ENCODE results near the gene PPTC7.
"Not testable (repeated sequence)": the region's sequence is repeated elsewhere in the genome, so short reads cannot be mapped to it uniquely, and the experiment has no call there.

PPTC7 gene

DNA sequence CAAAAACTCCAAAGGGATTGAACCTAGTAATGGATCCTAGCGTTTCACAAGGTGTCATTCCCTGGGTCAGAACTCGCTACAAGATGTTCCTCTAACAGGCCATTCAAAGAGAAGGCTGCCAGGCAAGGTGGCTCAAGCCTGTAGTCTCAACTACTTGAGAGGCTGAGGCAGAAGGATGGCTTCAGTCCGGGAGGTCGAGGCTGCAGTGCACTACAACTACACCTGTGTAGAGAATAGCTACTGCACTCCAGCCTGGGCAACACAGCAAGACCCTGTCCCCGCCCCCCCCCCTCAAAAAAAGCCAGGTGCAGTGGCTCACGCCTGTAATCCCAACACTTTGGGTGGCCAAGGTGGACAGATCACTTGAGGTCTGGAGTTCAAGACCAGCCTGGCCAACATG is 14.4 kb downstream of the PPTC7 start:
- CTCF ChIA-PET = no interaction called here
- TF ChIP-seq HDGF (IDR thresholded peaks at IDR 0.05; ENCODE audit: borderline replicate concordance) = no peak
- TF ChIP-seq FOXK2 (IDR thresholded peaks at IDR 0.05) = no peak
- TF ChIP-seq L3MBTL2 (conservative IDR thresholded peaks at IDR 0.05) = no peak
- no peak for TF ChIP-seq FOXM1 (IDR thresholded peaks at IDR 0.05; ENCODE audit: borderline replicate concordance)
- no peak for TF ChIP-seq SP1 (IDR thresholded peaks at IDR 0.05)
- TF ChIP-seq BHLHE40 (IDR thresholded peaks at IDR 0.05; ENCODE audit: borderline replicate concordance) = no peak
- no peak for TF ChIP-seq LEF1 (IDR thresholded peaks at IDR 0.05; ENCODE audit: borderline replicate concordance)
- TF ChIP-seq FOXA1 (IDR thresholded peaks at IDR 0.05) = no peak
- TF ChIP-seq TARDBP (IDR thresholded peaks at IDR 0.05) = no peak
- no peak for TF ChIP-seq ARNT (IDR thresholded peaks at IDR 0.05)
- no peak for TF ChIP-seq ELF4 (IDR thresholded peaks at IDR 0.05)
- TF ChIP-seq NFRKB (IDR thresholded peaks at IDR 0.05) = no peak
- no peak for TF ChIP-seq ZNF384 (IDR thresholded peaks at IDR 0.05)
- TF ChIP-seq, protein P1, sequence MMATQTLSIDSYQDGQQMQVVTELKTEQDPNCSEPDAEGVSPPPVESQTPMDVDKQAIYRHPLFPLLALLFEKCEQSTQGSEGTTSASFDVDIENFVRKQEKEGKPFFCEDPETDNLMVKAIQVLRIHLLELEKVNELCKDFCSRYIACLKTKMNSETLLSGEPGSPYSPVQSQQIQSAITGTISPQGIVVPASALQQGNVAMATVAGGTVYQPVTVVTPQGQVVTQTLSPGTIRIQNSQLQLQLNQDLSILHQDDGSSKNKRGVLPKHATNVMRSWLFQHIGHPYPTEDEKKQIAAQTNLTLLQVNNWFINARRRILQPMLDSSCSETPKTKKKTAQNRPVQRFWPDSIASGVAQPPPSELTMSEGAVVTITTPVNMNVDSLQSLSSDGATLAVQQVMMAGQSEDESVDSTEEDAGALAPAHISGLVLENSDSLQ (IDR thresholded peaks at IDR 0.05) = no peak
- no peak for TF ChIP-seq CTBP1 (IDR thresholded peaks at IDR 0.05; ENCODE audit: borderline replicate concordance)
- no peak for TF ChIP-seq SUZ12 (IDR thresholded peaks at IDR 0.05)
- no peak for DNase-seq (ENCODE audit: extremely low spot score)
- POLR2A ChIA-PET = no interaction called here

GRCh38 chr12:110566993-110567392 is 16.1 kb downstream of the PPTC7 start:
- CTCF ChIA-PET = interaction anchor here (0.5 to 1.1 kb wide), 2 partner anchors 17 to 33 kb away, joined by 3 to 5 read pairs; no protein-coding TSS in a partner anchor
- POLR2A ChIA-PET = no interaction called here
- TF ChIP-seq LEF1 (IDR thresholded peaks at IDR 0.05; ENCODE audit: borderline replicate concordance) = no peak
- no peak for TF ChIP-seq FOXK2 (IDR thresholded peaks at IDR 0.05)
- no peak for TF ChIP-seq NFRKB (IDR thresholded peaks at IDR 0.05)
- TF ChIP-seq TARDBP (IDR thresholded peaks at IDR 0.05) = no peak
- no peak for TF ChIP-seq FOXA1 (IDR thresholded peaks at IDR 0.05)
- TF ChIP-seq ELF4 (IDR thresholded peaks at IDR 0.05) = no peak
- TF ChIP-seq, protein P1 (IDR thresholded peaks at IDR 0.05) = no peak
- TF ChIP-seq L3MBTL2 (conservative IDR thresholded peaks at IDR 0.05) = no peak
- no peak for TF ChIP-seq SP1 (IDR thresholded peaks at IDR 0.05)
- no peak for TF ChIP-seq SUZ12 (IDR thresholded peaks at IDR 0.05)
- no peak for TF ChIP-seq HDGF (IDR thresholded peaks at IDR 0.05; ENCODE audit: borderline replicate concordance)
- TF ChIP-seq ARNT (IDR thresholded peaks at IDR 0.05) = no peak
- no peak for TF ChIP-seq ZNF384 (IDR thresholded peaks at IDR 0.05)
- TF ChIP-seq FOXM1 (IDR thresholded peaks at IDR 0.05; ENCODE audit: borderline replicate concordance) = no peak

GRCh38 chr12:110565894-110566871 is 16.9 kb downstream of the PPTC7 start:
- ChIA-PET POLR2A (no interaction called here), CTCF (interaction anchor here (1.1 kb wide), 1 partner anchor 34 kb away, joined by 5 read pairs; no protein-coding TSS in a partner anchor)
- DNase-seq (ENCODE audit: extremely low spot score) = no peak
- TF ChIP-seq FOXA1 (IDR thresholded peaks at IDR 0.05) (no peak), SP1 (IDR thresholded peaks at IDR 0.05) (no peak), ZNF384 (IDR thresholded peaks at IDR 0.05) (no peak), ELF4 (IDR thresholded peaks at IDR 0.05) (no peak)

More at GRCh38 chr12:110566993-110567392, 16.1 kb downstream of the PPTC7 start:
- no peak for DNase-seq (ENCODE audit: extremely low spot score)

- ChIA-PET POLR2A (no interaction called here), CTCF (no interaction called here)
- no peak for DNase-seq (ENCODE audit: extremely low spot score)
- TF ChIP-seq HDGF (IDR thresholded peaks at IDR 0.05; ENCODE audit: borderline replicate concordance) = no peak
- no peak for TF ChIP-seq ZNF384 (IDR thresholded peaks at IDR 0.05)
- TF ChIP-seq L3MBTL2 (conservative IDR thresholded peaks at IDR 0.05) = no peak
Measured at GRCh38 chr12:110564471-110564991, 18.6 kb downstream of the PPTC7 start.

DNA sequence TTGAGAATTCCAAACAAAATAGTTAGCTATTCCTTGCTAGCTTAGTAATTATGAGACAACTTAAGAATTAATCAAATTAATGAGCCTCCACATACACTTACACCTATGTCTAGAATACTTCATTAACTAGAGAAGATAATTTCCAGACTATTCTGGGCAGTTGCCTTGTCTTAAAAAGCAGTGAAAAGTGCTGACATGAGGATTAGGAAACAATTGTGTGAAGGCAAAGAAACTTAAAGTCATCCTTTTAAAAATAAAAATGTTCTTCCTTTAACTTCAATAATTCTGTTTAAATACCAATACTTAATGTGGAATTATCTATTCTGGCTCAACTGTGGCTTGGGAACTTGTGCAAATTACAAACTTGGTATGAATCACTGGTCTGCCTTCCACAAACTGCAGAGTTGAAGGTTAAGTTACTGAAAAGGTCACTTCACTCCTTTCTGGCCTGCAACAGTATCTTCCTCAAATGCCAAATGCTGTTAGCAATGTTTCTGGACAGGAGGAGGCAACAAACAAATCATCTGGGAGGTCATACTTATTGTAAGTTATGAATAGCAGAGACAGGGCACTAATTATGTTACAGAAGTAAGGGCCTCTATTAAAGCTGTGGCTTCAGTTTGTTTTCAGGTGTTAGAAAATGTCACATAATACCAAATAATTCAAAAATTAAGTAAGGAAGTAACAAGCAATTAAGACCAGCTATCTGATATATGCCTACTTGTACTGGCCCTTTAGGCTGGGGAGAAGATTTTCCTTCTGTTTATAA is 19.2 kb downstream of the PPTC7 start:
- TF ChIP-seq BHLHE40 (IDR thresholded peaks at IDR 0.05; ENCODE audit: borderline replicate concordance) (no peak), ARNT (IDR thresholded peaks at IDR 0.05) (no peak), NFRKB (IDR thresholded peaks at IDR 0.05) (no peak)
- ChIA-PET POLR2A (no interaction called here), CTCF (no interaction called here)
- no peak for DNase-seq (ENCODE audit: extremely low spot score)

- CTCF ChIA-PET; DNase-seq (ENCODE audit: extremely low spot score); POLR2A ChIA-PET: not testable (repeated sequence)
Measured at GRCh38 chr12:110562386-110562785, 20.7 kb downstream of the PPTC7 start.

All from HEK293T (cell line).